C4-2B (cell line): Measurements from ENCODE around the gene ZNF70.

ENCODE experiments used
- H3K27ac ChIP-seq: fragments of 450-650 bp; 2 replicates; pipeline ENCODE4 v1.5.1; 2017
- ZFX ChIP-seq: fragments of 450-650 bp; IDR thresholded peaks from 2 replicates; pipeline ENCODE4 v1.6.1; 2017
- TF ChIP-seq, protein P1 (sequence below): fragments of 450-650 bp; conservative IDR thresholded peaks from 2 replicates; pipeline ENCODE4 v1.5.1; 2017; ENCODE audit warnings: mild to moderate bottlenecking

Gene ZNF70

DNA sequence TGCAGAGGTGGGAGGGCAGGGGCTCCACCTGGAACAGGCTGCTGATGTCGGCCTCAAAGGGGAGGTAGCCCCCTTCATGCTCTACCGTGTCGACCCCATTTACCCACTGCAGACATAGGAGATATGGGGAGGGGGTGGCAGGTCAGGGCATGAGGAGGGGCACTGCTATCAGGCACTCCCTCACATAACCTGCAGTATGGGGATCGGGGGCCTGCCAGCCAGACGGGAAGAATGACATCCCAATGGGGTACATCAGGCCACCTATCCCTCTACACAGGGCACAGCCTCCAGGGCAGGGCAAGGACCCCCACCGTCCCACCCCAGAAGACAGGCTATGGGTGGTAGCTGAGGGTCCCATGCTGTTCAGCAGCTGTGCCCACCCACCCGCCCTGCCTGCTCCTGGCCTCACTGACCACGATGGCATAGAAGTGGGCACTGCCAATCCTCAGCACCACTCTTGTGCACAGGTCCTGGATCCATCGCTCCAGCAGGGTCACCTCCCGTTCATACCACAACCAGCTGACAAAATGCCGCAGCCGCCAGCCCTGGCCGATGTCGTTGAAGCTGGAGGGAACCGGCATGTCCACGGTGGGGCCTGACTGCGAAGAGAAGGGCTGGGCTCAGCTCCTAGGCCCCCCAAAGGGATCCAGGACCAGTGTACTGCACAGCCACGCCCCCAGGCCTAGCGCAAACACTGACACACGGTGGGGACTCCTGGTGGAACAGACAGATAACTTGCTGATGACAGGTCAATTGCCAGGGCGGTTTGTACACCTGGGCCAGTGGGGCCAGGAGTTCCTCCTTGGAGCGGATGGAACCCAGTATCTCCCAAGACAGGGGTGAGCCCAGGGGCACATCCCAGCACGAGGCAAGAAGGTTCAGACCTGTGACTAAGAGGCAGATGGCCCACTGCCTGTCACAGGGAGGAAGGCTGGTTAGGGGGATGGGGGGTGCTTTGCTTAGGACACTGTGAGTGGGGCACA, 36.0 kb downstream of the ZNF70 start:
- TF ChIP-seq, protein P1, sequence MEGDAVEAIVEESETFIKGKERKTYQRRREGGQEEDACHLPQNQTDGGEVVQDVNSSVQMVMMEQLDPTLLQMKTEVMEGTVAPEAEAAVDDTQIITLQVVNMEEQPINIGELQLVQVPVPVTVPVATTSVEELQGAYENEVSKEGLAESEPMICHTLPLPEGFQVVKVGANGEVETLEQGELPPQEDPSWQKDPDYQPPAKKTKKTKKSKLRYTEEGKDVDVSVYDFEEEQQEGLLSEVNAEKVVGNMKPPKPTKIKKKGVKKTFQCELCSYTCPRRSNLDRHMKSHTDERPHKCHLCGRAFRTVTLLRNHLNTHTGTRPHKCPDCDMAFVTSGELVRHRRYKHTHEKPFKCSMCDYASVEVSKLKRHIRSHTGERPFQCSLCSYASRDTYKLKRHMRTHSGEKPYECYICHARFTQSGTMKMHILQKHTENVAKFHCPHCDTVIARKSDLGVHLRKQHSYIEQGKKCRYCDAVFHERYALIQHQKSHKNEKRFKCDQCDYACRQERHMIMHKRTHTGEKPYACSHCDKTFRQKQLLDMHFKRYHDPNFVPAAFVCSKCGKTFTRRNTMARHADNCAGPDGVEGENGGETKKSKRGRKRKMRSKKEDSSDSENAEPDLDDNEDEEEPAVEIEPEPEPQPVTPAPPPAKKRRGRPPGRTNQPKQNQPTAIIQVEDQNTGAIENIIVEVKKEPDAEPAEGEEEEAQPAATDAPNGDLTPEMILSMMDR, result no peak
- TF ChIP-seq ZFX, result no peak
- H3K27ac ChIP-seq, result no peak overlapping the region

DNA sequence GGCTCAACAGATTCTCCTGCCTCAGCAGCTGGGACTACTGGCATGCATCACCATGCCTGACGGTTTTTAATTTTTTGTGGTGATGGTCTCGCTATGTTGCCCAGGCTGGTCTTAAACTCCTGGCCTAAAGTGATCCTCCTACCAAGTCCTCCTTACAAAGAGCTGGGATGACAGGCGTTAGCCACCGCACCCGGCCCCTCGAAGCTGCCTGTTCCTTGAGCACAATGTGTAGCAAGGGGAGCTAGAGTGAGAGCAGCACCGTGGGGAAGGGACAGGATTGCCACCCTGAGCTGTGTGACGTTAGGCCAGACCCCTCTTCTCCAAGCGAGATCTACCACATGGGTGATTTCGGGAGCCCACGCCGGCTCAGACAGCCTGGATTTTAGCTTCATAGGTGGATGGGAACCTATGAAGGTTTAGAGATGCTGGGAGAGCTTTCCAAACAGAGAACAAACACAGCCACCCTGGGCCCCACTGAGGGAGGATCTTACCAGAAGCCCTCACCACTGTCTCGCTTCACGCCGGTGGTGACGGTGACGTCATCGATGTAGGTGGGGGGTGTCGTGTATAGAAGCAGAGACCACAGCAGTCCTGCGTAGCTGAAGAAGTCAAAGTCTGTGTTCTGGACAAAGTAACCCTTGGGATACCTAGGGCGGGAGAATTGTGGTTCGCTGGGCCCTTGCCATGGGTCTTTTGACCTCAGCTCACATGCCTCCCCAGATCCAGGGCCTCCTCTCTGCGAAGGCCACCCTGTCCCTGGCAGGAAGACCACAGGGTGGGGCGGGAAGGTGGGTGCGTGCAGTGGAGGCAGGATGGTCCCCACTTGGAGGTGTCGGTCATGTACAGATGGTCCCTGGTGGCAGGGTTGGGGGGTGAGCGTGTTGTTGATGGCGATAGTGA, 37.0 kb downstream of the ZNF70 start:
- H3K27ac ChIP-seq, result no peak overlapping the region
- TF ChIP-seq ZFX, result no peak
- TF ChIP-seq, protein P1, result no peak

DNA sequence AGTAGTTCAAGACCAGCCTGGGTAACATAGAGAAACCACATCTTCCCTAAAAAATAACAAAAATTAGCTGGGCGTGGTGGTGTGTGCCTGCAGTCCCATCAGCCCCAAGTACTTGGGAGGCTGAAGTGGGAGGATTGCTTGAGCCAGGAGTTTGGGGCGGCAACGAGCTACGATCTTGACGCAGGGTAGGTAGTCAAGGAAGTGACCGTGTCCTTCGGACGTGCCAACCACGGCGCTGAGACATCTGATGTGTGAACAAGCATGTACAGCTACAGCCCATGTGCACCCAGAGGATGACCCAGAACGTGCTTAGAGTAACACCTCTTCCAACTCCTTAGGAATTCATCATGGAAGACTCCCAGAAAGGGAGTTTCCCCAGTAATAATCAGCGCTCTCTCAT, 38.7 kb downstream of the ZNF70 start:
- H3K27ac ChIP-seq, result no peak overlapping the region
- TF ChIP-seq, protein P1, result no peak
- no peak for TF ChIP-seq ZFX

DNA sequence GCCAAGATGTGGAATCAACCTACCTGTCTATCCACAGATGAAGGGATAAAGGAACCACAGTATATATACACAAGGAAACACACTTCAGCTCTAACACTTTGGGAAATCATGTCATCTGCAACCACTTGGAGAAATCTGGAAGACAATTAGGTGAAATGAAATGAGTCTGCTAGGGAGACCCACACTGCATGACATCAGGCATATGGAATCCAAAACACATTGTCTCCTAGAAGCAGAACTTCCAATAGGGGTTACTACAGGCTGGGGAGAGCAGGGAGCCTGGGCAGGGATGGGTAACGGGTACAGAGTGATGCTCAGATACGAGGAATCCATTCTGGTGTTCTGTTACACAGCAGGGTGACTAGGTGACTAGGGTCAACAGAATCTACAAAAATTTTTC, 41.8 kb downstream of the ZNF70 start:
- TF ChIP-seq, protein P1, result no peak
- TF ChIP-seq ZFX, result no peak
- no peak overlapping the region for H3K27ac ChIP-seq

DNA sequence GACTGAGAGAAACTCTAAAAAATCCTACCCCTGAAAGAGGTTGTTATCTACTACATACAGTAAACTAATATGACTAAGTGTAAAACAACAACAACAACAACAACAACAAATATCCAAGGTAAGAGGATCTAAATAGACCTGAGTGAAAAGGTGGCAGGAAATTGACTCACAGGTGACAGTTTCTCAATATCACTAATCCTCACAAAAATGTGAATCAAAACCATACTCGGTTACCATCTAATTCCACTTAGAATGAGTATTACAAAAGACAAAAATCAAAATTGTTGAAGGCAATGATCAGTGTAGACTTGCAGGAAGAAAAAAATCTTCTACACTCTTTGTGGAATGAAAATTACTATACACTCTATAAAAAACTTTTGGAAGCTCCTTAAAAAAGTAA, 42.6 kb downstream of the ZNF70 start:
- no peak overlapping the region for H3K27ac ChIP-seq
- TF ChIP-seq, protein P1, result no peak
- no peak for TF ChIP-seq ZFX

DNA sequence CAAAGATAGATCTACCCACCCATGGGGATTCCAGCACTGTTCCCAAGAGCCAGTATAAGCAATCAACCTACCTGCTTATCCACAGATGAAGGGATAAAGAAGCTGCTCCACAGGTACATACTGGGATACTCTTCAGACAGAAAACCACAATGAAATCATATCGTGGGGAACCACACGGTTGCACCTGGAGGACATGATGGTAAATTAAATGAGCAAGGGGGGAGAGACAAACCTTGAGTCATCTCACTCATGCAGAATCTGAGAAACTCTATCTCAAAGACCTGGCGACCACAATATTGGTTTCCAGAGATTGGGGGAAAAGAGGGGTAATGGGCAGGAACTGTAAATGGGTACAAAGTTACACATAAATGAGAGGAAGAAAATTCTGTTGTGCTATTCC, 45.6 kb downstream of the ZNF70 start:
- no peak for TF ChIP-seq ZFX
- H3K27ac ChIP-seq, result no peak overlapping the region

DNA sequence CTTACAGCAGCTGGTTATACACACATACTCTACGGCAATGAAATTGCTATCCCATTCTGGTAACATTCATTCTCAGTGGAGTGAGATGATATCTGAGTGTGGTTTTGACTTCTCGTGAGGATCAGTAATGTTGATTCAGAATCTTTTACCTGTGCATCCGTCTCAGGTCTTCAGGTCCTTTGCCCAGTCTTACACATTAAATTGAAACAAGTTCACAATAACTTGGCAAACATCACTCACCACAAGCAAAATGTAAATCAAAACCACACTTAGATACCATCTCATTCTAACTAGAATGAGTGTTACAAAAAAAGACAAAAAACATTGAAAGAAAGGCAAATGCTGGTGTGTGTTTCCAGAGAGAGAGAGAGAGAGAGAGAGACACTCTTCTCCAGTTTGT, 46.1 kb downstream of the ZNF70 start:
- H3K27ac ChIP-seq, result no peak overlapping the region
- TF ChIP-seq, protein P1, result no peak
- TF ChIP-seq ZFX, result no peak
